NT2/D1 (cell line): ENCODE data around the gene DUS1L.

ENCODE experiments used
- SUZ12 ChIP-seq: IDR thresholded peaks from 2 replicates; pipeline ENCODE4 v1.6.1; 2011; ENCODE audit not compliant: insufficient read length, insufficient read depth; ENCODE audit errors: extremely low read depth
- YY1 ChIP-seq: IDR thresholded peaks from 2 replicates; pipeline ENCODE4 v1.6.1; 2011; ENCODE audit not compliant: insufficient read length, insufficient read depth
- ZNF274 ChIP-seq: IDR thresholded peaks from 2 replicates; pipeline ENCODE4 v1.6.1; 2011; ENCODE audit warnings: mild to moderate bottlenecking, low read depth, low read length

DNA sequence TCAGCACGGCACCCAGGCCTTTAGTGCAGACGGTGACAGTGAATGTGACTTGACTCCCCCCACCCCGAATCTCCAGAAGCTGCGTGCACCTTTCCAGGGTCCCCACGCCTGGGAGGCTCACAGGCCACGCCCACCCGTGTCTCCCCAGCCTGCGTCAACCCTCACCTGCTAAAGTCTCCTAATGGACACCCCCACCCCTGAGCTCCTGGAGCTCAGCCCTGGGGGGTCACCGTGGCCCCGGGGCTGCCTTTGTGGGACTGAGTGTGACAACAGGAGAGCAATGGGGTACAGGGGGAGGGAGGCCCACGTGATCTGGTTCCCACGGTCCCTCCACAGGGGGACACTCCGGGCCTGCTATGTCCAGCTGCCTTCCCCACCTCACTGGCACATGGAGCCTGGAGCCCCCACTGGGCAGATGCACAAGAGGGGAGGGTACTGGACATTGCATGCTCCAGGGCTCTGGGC lies 39.8 kb upstream of the DUS1L start:
- TF ChIP-seq ZNF274 (no peak), YY1 (no peak), SUZ12 (no peak)
